Keratinocyte (primary cell): ENCODE results near the gene RYR1. TPM values are rescaled to one million over a fixed set of nuclear protein-coding genes. Genes with fewer than 3 reads are reported as not detected.
"Not testable (repeated sequence)": the region's sequence is repeated elsewhere in the genome, so short reads cannot be mapped to it uniquely, and the experiment has no call there.

Experiments used
- DNase-seq: peaks from one replicate; pipeline ENCODE4 v3.0.0-alpha.2; 2011; ENCODE audit warnings: low read depth, missing footprints, low spot score
- FAIRE-seq: peaks from 2 replicates; lab custom pipeline; 2011; peaks lifted over from hg19 to GRCh38; lab: Jason Lieb, UNC
- H2AFZ ChIP-seq: 2 replicates; pipeline ENCODE4 v1.6.0; 2012; ENCODE audit warnings: low read length, control low read depth, inconsistent platforms; ENCODE audit not compliant: control insufficient read depth
- H3K27ac ChIP-seq: 2 replicates; pipeline ENCODE4 v1.5.1; 2011; ENCODE audit warnings: low read length; ENCODE audit not compliant: control insufficient read depth, insufficient read depth
- H3K27me3 ChIP-seq: 3 replicates; pipeline ENCODE4 v1.6.0; 2011; ENCODE audit warnings: low read length; ENCODE audit not compliant: control insufficient read depth, insufficient read depth; ENCODE audit errors: extremely low read depth
- H3K36me3 ChIP-seq, 2 experiments: 2 replicates in 1 of 2; 3 replicates in 1 of 2; pipeline ENCODE4 v1.5.1; 2011; ENCODE audit warnings: low read length in 2 of 2, mild to moderate bottlenecking in 1 of 2; ENCODE audit not compliant: control insufficient read depth in 2 of 2, insufficient read depth in 2 of 2; ENCODE audit errors: extremely low read depth in 1 of 2
- H3K4me1 ChIP-seq: 3 replicates; pipeline ENCODE4 v1.5.1; 2011; ENCODE audit warnings: low read length; ENCODE audit not compliant: control insufficient read depth, insufficient read depth; ENCODE audit errors: extremely low read depth
- H3K4me2 ChIP-seq: 3 replicates; pipeline ENCODE4 v1.6.0; 2011; ENCODE audit warnings: low read depth, low read length; ENCODE audit not compliant: control insufficient read depth, insufficient read depth; ENCODE audit errors: extremely low read depth
- H3K4me3 ChIP-seq, 3 experiments: fragments of 200-600 bp in 1 of 3; sonication (generic) in 1 of 3; 2 replicates in 2 of 3; 3 replicates in 1 of 3; pipeline ENCODE4 v1.5.1; 2011 to 2016; ENCODE audit warnings: low read length in 3 of 3, mild to moderate bottlenecking in 3 of 3, control low read depth in 2 of 3, inconsistent platforms in 1 of 3, low read depth in 1 of 3, mixed read lengths in 1 of 3, mixed run types in 1 of 3, moderate library complexity in 1 of 3; ENCODE audit not compliant: control insufficient read depth in 2 of 3, insufficient read depth in 2 of 3; ENCODE audit errors: extremely low read depth in 1 of 3
- H3K79me2 ChIP-seq: 2 replicates; pipeline ENCODE4 v1.6.0; 2012; ENCODE audit warnings: low read length; ENCODE audit not compliant: control insufficient read depth, insufficient read depth
- H3K9ac ChIP-seq: 3 replicates; pipeline ENCODE4 v1.6.0; 2011; ENCODE audit warnings: low read length; ENCODE audit not compliant: control insufficient read depth, insufficient read depth; ENCODE audit errors: extremely low read depth
- H3K9me1 ChIP-seq: 3 replicates; pipeline ENCODE4 v1.6.0; 2011; ENCODE audit warnings: low read length; ENCODE audit not compliant: control insufficient read depth, insufficient read depth; ENCODE audit errors: extremely low read depth
- H3K9me3 ChIP-seq: 2 replicates; pipeline ENCODE4 v1.5.1; 2012; ENCODE audit warnings: low read depth, low read length; ENCODE audit not compliant: control insufficient read depth
- H4K20me1 ChIP-seq: 3 replicates; pipeline ENCODE4 v1.6.0; 2011; ENCODE audit warnings: low read length; ENCODE audit not compliant: control insufficient read depth, insufficient read depth; ENCODE audit errors: extremely low read depth
- CTCF ChIP-seq, 3 experiments: IDR thresholded peaks in 1 of 3; conservative IDR thresholded peaks in 1 of 3; optimal IDR thresholded peaks in 1 of 3; 2 replicates in 2 of 3; 3 replicates in 1 of 3; pipeline versions ENCODE3 to v1.5.1; 2011; ENCODE audit warnings: low read length in 3 of 3, mild to moderate bottlenecking in 3 of 3, moderate library complexity in 2 of 3, control low read depth in 1 of 3, inconsistent platforms in 1 of 3; ENCODE audit not compliant: insufficient read depth in 2 of 3; ENCODE audit errors: extremely low read depth in 1 of 3
- EZH2 ChIP-seq: IDR thresholded peaks from one replicate; pipeline ENCODE4 v1.6.1; 2012; ENCODE audit warnings: inconsistent platforms, mild to moderate bottlenecking, low read length, moderate library complexity
- dilution Hi-C: fragments of 300-500 bp; cut with MboI; formaldehyde crosslinking; loops from one replicate; pipeline ENCODE4 v1.7.0; 2020; ENCODE audit warnings: low sequenced_read_pairs; ENCODE audit not compliant: extremely low pct_ligation_motif_present
- polyA plus RNA-seq, 5 experiments: library from polyadenylated mRNA; depleted of rRNA in 3 of 5; stranded (reverse) in 3 of 5; stranded (forward) in 1 of 5; unstranded in 1 of 5; fragments of >200 nt; gene quantifications; 1 replicate in 1 of 5; 2 replicates in 3 of 5; 3 replicates in 1 of 5; pipeline versions ENCODE4 v1.2.1 to v1.2.3, GENCODE V29; 2011 to 2012; ENCODE audit warnings: missing spikeins in 2 of 5, low read depth in 1 of 5, low replicate concordance in 1 of 5

The RYR1 gene
- polyA plus RNA-seq, 1 donor (not counting 4 experiments of a cell fraction or from before 2014, with no cell fraction given), result 0.41 TPM

DNA sequence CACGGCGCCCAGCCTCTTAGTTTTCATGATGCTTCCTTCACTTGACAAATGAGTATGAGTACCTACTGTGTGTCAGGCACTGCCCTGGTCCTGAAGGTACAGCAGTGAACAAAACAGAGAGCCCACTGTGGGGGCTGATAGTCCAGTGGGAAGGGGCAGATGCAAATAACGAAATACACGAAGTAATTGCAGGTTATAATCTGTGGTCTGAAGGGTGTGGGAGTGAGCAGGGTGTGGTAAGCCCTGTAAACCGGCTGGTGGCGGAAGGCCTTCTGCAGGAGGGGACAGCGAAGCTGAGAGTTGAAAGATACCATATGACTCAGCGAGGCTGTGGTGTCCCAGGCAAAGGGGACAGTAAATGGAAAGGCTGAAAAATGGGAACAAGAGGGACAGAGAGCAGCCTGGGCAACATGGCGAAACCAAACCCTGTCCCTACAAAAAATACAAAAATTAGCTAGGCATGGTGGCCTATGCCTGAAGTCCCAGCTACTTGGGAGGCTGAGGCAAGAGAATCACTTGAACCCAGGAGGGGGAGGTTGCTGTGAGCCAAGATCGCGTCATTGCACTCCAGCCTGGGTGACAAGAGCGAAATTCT lies 123.8 kb downstream of the RYR1 start:
- dilution Hi-C loops, result no loop called here
- FAIRE-seq, result no peak

DNA sequence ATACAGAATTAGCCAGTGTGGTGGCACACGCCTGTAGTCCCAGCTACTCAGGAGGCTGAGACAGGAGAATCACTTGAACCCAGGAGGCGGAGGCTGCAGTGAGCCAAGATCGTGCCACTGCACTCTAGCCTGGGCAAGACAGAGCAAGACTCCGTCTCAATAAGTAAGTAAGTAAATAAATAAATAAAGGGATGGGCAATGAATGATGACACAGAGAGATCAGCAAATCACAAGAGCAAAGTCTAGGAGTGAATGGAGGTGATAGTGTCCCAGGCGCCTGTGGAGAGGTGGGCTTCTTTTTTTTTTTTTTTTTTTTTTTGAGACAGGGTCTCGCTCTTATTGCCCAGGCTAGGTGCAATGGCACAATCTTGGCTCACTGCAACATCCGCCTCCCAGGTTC lies 125.4 kb downstream of the RYR1 start:
- H2AFZ ChIP-seq, dilution Hi-C loops, DNase-seq, H3K27me3 ChIP-seq, FAIRE-seq, H4K20me1 ChIP-seq, H3K4me3 ChIP-seq, H3K36me3 ChIP-seq, H3K79me2 ChIP-seq, H3K9me1 ChIP-seq, H3K9me3 ChIP-seq, H3K4me2 ChIP-seq, H3K9ac ChIP-seq: not testable (repeated sequence)
- H3K27ac ChIP-seq, result peak overlapping the region; percentile 70
- peaks cover 26% of the 10 kb centered on the region for H3K4me1 ChIP-seq

More for the DNA sequence above, 123.8 kb downstream of the RYR1 start:
- no peak overlapping the region for H2AFZ ChIP-seq
- no peak for DNase-seq
- no peak overlapping the region for H3K4me3 ChIP-seq
- H3K4me2 ChIP-seq, result no peak overlapping the region
- no peaks in the 10 kb centered on the region for H3K36me3 ChIP-seq
- H3K9me3 ChIP-seq, result no peaks in the 10 kb centered on the region
- H3K9me1 ChIP-seq, result no peaks in the 10 kb centered on the region
- TF ChIP-seq CTCF (optimal IDR thresholded peaks at IDR 0.05 in 1 of 3, IDR thresholded peaks at IDR 0.05 in 1 of 3, conservative IDR thresholded peaks at IDR 0.05 in 1 of 3; ENCODE audit: extremely low read depth in 1 of 3, insufficient read depth in 2 of 3, low read length in 3 of 3) (no peak), EZH2 (no peak)
- H3K4me1 ChIP-seq, result peaks cover 25% of the 10 kb centered on the region
- H4K20me1 ChIP-seq, result peaks cover 4% of the 10 kb centered on the region
- no peak overlapping the region for H3K27ac ChIP-seq
- H3K79me2 ChIP-seq, result no peaks in the 10 kb centered on the region
- no peaks in the 10 kb centered on the region for H3K27me3 ChIP-seq
- H3K9ac ChIP-seq, result no peak overlapping the region
